K562 (cell line): ENCODE results near the gene ZNRF3. TPM values are rescaled to one million over a fixed set of nuclear protein-coding genes. Genes with fewer than 3 reads are reported as not detected.

Source experiments
- C11orf30 ChIP-seq: fragments of 450-650 bp; IDR thresholded peaks from 2 replicates; pipeline ENCODE4 v1.6.1; 2016; ENCODE audit warnings: low read depth, mild to moderate bottlenecking
- CSDE1 ChIP-seq, 2 experiments: fragments of 450-650 bp; IDR thresholded peaks; 2 replicates each; pipeline ENCODE4 v1.6.1; 2016; ENCODE audit warnings: mild to moderate bottlenecking in 1 of 2
- E2F6 ChIP-seq, 2 experiments: IDR thresholded peaks; 2 replicates each; pipeline ENCODE4 v1.6.1; 2011; ENCODE audit warnings: borderline replicate concordance in 1 of 2, control low read depth in 1 of 2, low read depth in 1 of 2, low read length in 1 of 2, mild to moderate bottlenecking in 1 of 2, mixed read lengths in 1 of 2, moderate library complexity in 1 of 2; ENCODE audit not compliant: insufficient read depth in 1 of 2, insufficient read length in 1 of 2, poor library complexity in 1 of 2, severe bottlenecking in 1 of 2; ENCODE audit errors: extremely low read depth in 1 of 2
- ETV5 ChIP-seq: sonication (generic); formaldehyde crosslinking; IDR thresholded peaks from 2 replicates; pipeline ENCODE4 v1.4.0; 2020; ENCODE audit warnings: low read depth, mild to moderate bottlenecking, missing genetic modification reagents
- GABPA ChIP-seq: fragments of 200-800 bp; sonication (Bioruptor generic); conservative IDR thresholded peaks from 2 replicates; pipeline ENCODE4 v1.6.1; 2016; ENCODE audit warnings: low read depth, missing genetic modification characterization, missing compliant biosample characterization
- ID3 ChIP-seq, 2 experiments: fragments of 250-450 bp in 1 of 2; fragments of 450-650 bp in 1 of 2; sonication (Bioruptor Pico) in 1 of 2; IDR thresholded peaks; 2 replicates each; pipeline versions ENCODE4 v1.6.1 to v1.8.0; 2016 to 2021; ENCODE audit warnings: mild to moderate bottlenecking in 2 of 2, moderate library complexity in 2 of 2, missing compliant biosample characterization in 1 of 2, missing genetic modification characterization in 1 of 2
- MYC ChIP-seq, 2 experiments: fragments of 250-450 bp in 1 of 2; sonication (Bioruptor Pico) in 1 of 2; IDR thresholded peaks; 2 replicates each; pipeline versions ENCODE4 v1.5.1 to v1.6.1; 2012 to 2021; ENCODE audit warnings: low read depth in 2 of 2, borderline replicate concordance in 1 of 2, improper control_type of control experiment in 1 of 2, low read length in 1 of 2, mild to moderate bottlenecking in 1 of 2, moderate library complexity in 1 of 2
- POLR2A ChIP-seq: fragments of 450-650 bp; conservative IDR thresholded peaks from 2 replicates; pipeline ENCODE4 v1.6.1; 2016
- RBBP5 ChIP-seq: fragments of 200-600 bp; sonication (generic); IDR thresholded peaks from 2 replicates; pipeline ENCODE4 v1.6.1; 2012; ENCODE audit warnings: borderline replicate concordance, mild to moderate bottlenecking, low read length, control low read depth, inconsistent platforms; ENCODE audit not compliant: insufficient read depth, poor library complexity, severe bottlenecking
- SMARCB1 ChIP-seq: IDR thresholded peaks from 2 replicates; pipeline ENCODE4 v1.6.1; 2011; ENCODE audit warnings: improper control_type of control experiment, low read depth; ENCODE audit not compliant: insufficient read length
- SMARCE1 ChIP-seq: fragments of 450-650 bp; IDR thresholded peaks from 2 replicates; pipeline ENCODE4 v1.7.1; 2016; ENCODE audit warnings: mild to moderate bottlenecking
- STAG1 ChIP-seq: sonication (generic); formaldehyde crosslinking; IDR thresholded peaks from 2 replicates; pipeline ENCODE4 v1.5.0; 2020; ENCODE audit warnings: missing genetic modification reagents, borderline replicate concordance
- TBP ChIP-seq: optimal IDR thresholded peaks from 2 replicates; pipeline ENCODE3; 2011; ENCODE audit warnings: low read depth, low read length, improper control_type of control experiment
- YBX1 ChIP-seq: fragments of 450-650 bp; IDR thresholded peaks from 2 replicates; pipeline ENCODE4 v1.7.1; 2016; ENCODE audit warnings: mild to moderate bottlenecking
- ZKSCAN8 ChIP-seq: fragments of 200-800 bp; sonication (Bioruptor generic); IDR thresholded peaks from 2 replicates; pipeline ENCODE4 v1.6.1; 2016; ENCODE audit warnings: missing genetic modification characterization, missing compliant biosample characterization
- ZNF24 ChIP-seq: fragments of 450-650 bp; IDR thresholded peaks from 2 replicates; pipeline ENCODE4 v1.6.1; 2016
- ZNF354B ChIP-seq: fragments of 250-450 bp; sonication (Bioruptor Pico); IDR thresholded peaks from 2 replicates; pipeline ENCODE4 v1.4.0; 2020
- ZNF395 ChIP-seq: fragments of 200-800 bp; sonication (Bioruptor generic); IDR thresholded peaks from 2 replicates; pipeline ENCODE4 v1.6.1; 2017; ENCODE audit warnings: missing genetic modification characterization, missing compliant biosample characterization
- ZNF431 ChIP-seq: sonication (generic); formaldehyde crosslinking; IDR thresholded peaks from 2 replicates; pipeline ENCODE4 v1.8.0; 2022; ENCODE audit warnings: mild to moderate bottlenecking, missing genetic modification reagents
- ZNF639 ChIP-seq, 2 experiments: fragments of 200-800 bp in 1 of 2; sonication (Bioruptor generic) in 1 of 2; sonication (generic) in 1 of 2; formaldehyde crosslinking in 1 of 2; IDR thresholded peaks in 1 of 2; conservative IDR thresholded peaks in 1 of 2; 2 replicates each; pipeline versions ENCODE4 v1.5.0 to v1.6.1; 2016 to 2020; ENCODE audit warnings: missing compliant biosample characterization in 1 of 2, missing genetic modification characterization in 1 of 2, missing genetic modification reagents in 1 of 2
- polyA plus RNA-seq, 8 experiments: library from polyadenylated mRNA; depleted of rRNA in 4 of 8; stranded (reverse) in 5 of 8; unstranded in 3 of 8; fragments of >200 nt; fragmentation: Nextera tagmentation in 2 of 8; fragmentation: Illumina TruSeq in 1 of 8; extraction: Ambion mirVana in 2 of 8; extraction: Trizol in 1 of 8; gene quantifications; 2 replicates each; pipeline versions ENCODE4 v1.2.1 to v1.2.3, GENCODE V29; 2011 to 2014; ENCODE audit warnings: inconsistent platforms in 1 of 8, missing spikeins in 1 of 8
- total RNA-seq, 7 experiments: library from RNA; depleted of rRNA in 6 of 7; stranded (reverse); fragments of >200 nt in 6 of 7; fragmentation: Illumina TruSeq in 2 of 7; extraction: Trizol in 2 of 7; gene quantifications; 2 replicates each; pipeline versions ENCODE4 v1.2.1 to v1.2.3, GENCODE V29; 2011 to 2021; ENCODE audit warnings: low replicate concordance in 1 of 7

Gene ZNRF3
- total and polyA plus RNA-seq, 9 of the 15 experiments (the other 6 are each of a cell fraction or from before 2014, with no cell fraction given) = 0.41 to 5.9 (median 1.7) TPM

- TF ChIP-seq ZNF639 (CRISPR knock-in tag; conservative IDR thresholded peaks at IDR 0.05 in 1 of 2, IDR thresholded peaks at IDR 0.05 in 1 of 2) = peak in 1 of 2 experiments; percentile 57; a peak in 1 of 4 replicates
- TF ChIP-seq ZKSCAN8 (CRISPR knock-in tag) = no peak
- TF ChIP-seq POLR2A = 0 out of 2 replicates have a peak, but pooled peaks have one; percentile 31
- no peak for TF ChIP-seq ID3 (CRISPR knock-in tag; IDR thresholded peaks at IDR 0.05)
- peak; percentile 83 for TF ChIP-seq ID3 (tag; IDR thresholded peaks at IDR 0.05)
- 0 out of 2 replicates have a peak, but pooled peaks have one; percentile 24 for TF ChIP-seq SMARCE1
- 0 out of 2 replicates have a peak, but pooled peaks have one; percentile 9 for TF ChIP-seq MYC (IDR thresholded peaks at IDR 0.05; ENCODE audit: low read depth, low read length)
- no peak for TF ChIP-seq MYC (CRISPR knock-in tag; IDR thresholded peaks at IDR 0.05; ENCODE audit: borderline replicate concordance, low read depth)
- TF ChIP-seq YBX1 = no peak
- TF ChIP-seq ZNF354B (CRISPR knock-in tag) = no peak
- TF ChIP-seq SMARCB1 = peak; percentile 45
- peak; percentile 85 for TF ChIP-seq ETV5
- TF ChIP-seq E2F6 (IDR thresholded peaks at IDR 0.05; ENCODE audit: borderline replicate concordance in 1 of 2, extremely low read depth in 1 of 2, insufficient read depth in 1 of 2, insufficient read length in 1 of 2, low read depth in 1 of 2, low read length in 1 of 2, poor library complexity in 1 of 2, severe bottlenecking in 1 of 2) = no peak
- TF ChIP-seq ZNF431 (CRISPR knock-in tag) = no peak
- peak; percentile 48 for TF ChIP-seq TBP
- no peak for TF ChIP-seq ZNF24
- TF ChIP-seq STAG1 = no peak
- TF ChIP-seq C11orf30 = peak; percentile 74
- TF ChIP-seq CSDE1 (IDR thresholded peaks at IDR 0.05) = no peak
- TF ChIP-seq RBBP5 = no peak
- peak; percentile 43; the same call in 1 of the 2 replicates for TF ChIP-seq GABPA
- TF ChIP-seq ZNF395 = peak; percentile 73
Measured at GRCh38 chr22:29096736-29097669, 213.6 kb downstream of the ZNRF3 start (continued).
